Measurements from ENCODE around the gene DNAJC1. TPM values are rescaled to one million over a fixed set of nuclear protein-coding genes. Genes with fewer than 3 reads are reported as not detected.

The DNAJC1 gene
- total RNA-seq, 2 experiments from 2014 or later: 16.8 to 19.3 TPM

DNA sequence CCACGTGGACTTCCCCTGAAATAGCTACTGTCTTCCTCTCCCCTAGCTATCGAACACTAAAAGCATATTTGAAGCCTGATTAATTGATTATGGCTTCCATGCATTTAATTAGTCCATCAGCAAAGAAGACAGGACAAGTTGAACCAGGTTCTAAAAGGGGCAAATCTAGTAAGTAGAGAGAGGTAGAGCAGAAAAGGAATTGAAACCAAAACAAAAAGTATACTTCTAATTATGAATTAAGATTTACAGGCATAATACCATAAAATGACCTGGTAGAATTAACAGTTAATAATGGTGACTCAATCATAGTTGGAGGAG is 393 bp upstream of the DNAJC1 start:
- Histone ChIP-seq H3K9me3 (ENCODE audit: control insufficient read depth in 1 of 2, insufficient read depth in 1 of 2, low read length in 2 of 2) (no peaks in the 10 kb centered on the region), H3K4me1 (ENCODE audit: insufficient read depth, low read length) (peaks cover 12% of the 10 kb centered on the region), H3K36me3 (ENCODE audit: insufficient read depth, low read length) (no peaks in the 10 kb centered on the region), H3K4me3 (ENCODE audit: low read length) (peak overlapping the region; percentile 91), H3K27me3 (ENCODE audit: control insufficient read depth in 1 of 2, insufficient read depth in 2 of 2, low read length in 2 of 2) (no peaks in the 10 kb centered on the region), H3K27ac (ENCODE audit: low read depth in 1 of 2, low read length in 2 of 2) (peak overlapping the region; percentile 36 to 75)
- intact Hi-C loops (cut with DNase I, micrococcal nuclease): loop anchor here (1.0 to 10.0 kb wide), 9 partner anchors 7 to 1431 kb away; partner anchors contain the start of genes BMI1 (in 1 of the 2), MSRB2 (in 1 of the 2) and OTUD1 (in 1 of the 2)
- Mint-ChIP-seq H3K27ac (peak overlapping the region; percentile 84), H3K4me1 (ENCODE audit: low read depth) (peaks cover 27% of the 10 kb centered on the region), H3K9me3 (peaks cover 2% of the 10 kb centered on the region), H3K4me3 (peak overlapping the region; percentile 85), H3K27me3 (no peaks in the 10 kb centered on the region), H3K36me3 (ENCODE audit: low read depth) (peaks cover 7% of the 10 kb centered on the region)
- no peak for ATAC-seq (ENCODE audit: poor library complexity)
- CTCF ChIA-PET: interaction anchor here (0.6 to 3.3 kb wide), 4 partner anchors 10 to 1122 kb away, joined by 3 to 13 read pairs (median 4); no protein-coding TSS in a partner anchor
- TF ChIP-seq, protein P1, sequence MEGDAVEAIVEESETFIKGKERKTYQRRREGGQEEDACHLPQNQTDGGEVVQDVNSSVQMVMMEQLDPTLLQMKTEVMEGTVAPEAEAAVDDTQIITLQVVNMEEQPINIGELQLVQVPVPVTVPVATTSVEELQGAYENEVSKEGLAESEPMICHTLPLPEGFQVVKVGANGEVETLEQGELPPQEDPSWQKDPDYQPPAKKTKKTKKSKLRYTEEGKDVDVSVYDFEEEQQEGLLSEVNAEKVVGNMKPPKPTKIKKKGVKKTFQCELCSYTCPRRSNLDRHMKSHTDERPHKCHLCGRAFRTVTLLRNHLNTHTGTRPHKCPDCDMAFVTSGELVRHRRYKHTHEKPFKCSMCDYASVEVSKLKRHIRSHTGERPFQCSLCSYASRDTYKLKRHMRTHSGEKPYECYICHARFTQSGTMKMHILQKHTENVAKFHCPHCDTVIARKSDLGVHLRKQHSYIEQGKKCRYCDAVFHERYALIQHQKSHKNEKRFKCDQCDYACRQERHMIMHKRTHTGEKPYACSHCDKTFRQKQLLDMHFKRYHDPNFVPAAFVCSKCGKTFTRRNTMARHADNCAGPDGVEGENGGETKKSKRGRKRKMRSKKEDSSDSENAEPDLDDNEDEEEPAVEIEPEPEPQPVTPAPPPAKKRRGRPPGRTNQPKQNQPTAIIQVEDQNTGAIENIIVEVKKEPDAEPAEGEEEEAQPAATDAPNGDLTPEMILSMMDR (IDR thresholded peaks at IDR 0.05): no peak
- no peak for DNase-seq
- POLR2A ChIA-PET: interaction anchor here (0.6 to 3.5 kb wide), 14 partner anchors 10 to 652 kb away, joined by 3 to 31 read pairs (median 7); partner anchors contain the start of genes COMMD3 and MLLT10

DNA sequence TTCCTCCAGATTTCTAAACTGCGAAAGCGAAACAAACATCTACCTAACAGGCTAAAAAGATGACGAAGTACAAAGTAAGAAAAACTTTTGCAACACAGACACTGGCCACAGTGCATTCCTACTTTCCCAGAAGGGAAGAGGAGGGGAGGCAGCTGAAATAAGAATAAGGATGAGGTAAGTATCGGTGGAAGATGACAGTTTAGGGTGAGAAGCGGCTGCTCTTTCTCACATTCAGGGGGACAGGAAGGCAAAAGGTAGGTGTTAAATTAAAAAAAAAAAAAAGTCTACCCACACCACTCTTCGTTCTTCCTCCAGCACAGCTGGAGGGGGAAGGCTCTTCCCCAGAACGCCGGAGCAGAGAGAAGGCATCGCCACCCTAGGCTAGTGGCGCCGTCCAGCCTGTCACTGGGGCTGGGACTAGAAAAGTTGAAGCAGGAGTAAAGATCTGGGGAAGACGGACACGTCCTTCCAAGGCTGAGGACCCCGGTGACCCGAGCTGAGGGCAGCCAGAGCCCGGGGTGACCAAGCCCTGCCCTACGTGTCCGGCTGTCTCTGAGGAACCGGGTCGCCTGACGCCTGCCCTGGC is 846 bp downstream of the DNAJC1 start:
- H3K36me3 ChIP-seq (ENCODE audit: insufficient read depth, low read length): no peaks in the 10 kb centered on the region
- intact Hi-C loops (cut with DNase I, micrococcal nuclease): loop anchor here (1.0 to 10.0 kb wide), 8 partner anchors 9 to 1432 kb away; partner anchors contain the start of genes BMI1 (in 1 of the 2), MSRB2 (in 1 of the 2) and OTUD1 (in 1 of the 2)
- peak overlapping the region; percentile 84 for H3K27ac Mint-ChIP-seq
- H3K4me1 Mint-ChIP-seq (ENCODE audit: low read depth): peaks cover 28% of the 10 kb centered on the region
- peak; percentile 9 for ATAC-seq (ENCODE audit: poor library complexity)
- ChIA-PET CTCF (interaction anchor here (1.2 to 3.3 kb wide), 5 partner anchors 9 to 610 kb away, joined by 3 to 13 read pairs (median 3); no protein-coding TSS in a partner anchor), POLR2A (interaction anchor here (0.9 to 3.5 kb wide), 10 partner anchors 9 to 611 kb away, joined by 3 to 31 read pairs (median 10); partner anchors contain the start of genes COMMD3 and MLLT10)
- peak overlapping the region; percentile 91 for H3K4me3 ChIP-seq (ENCODE audit: low read length)
- H3K27me3 ChIP-seq (ENCODE audit: control insufficient read depth in 1 of 2, insufficient read depth in 2 of 2, low read length in 2 of 2): no peaks in the 10 kb centered on the region
- H3K9me3 ChIP-seq (ENCODE audit: control insufficient read depth in 1 of 2, insufficient read depth in 1 of 2, low read length in 2 of 2): no peaks in the 10 kb centered on the region
- H3K4me1 ChIP-seq (ENCODE audit: insufficient read depth, low read length): peaks cover 12% of the 10 kb centered on the region
- H3K36me3 Mint-ChIP-seq (ENCODE audit: low read depth): peaks cover 7% of the 10 kb centered on the region
- peak in 6 of 14 experiments; percentile 5 to 66 (median 48) for DNase-seq
- TF ChIP-seq, protein P1 (IDR thresholded peaks at IDR 0.05): no peak
- H3K4me3 Mint-ChIP-seq: peak overlapping the region; percentile 95
- peaks cover 2% of the 10 kb centered on the region for H3K9me3 Mint-ChIP-seq
- no peaks in the 10 kb centered on the region for H3K27me3 Mint-ChIP-seq
- peak overlapping the region; percentile 75 to 79 for H3K27ac ChIP-seq (ENCODE audit: low read depth in 1 of 2, low read length in 2 of 2)

DNA sequence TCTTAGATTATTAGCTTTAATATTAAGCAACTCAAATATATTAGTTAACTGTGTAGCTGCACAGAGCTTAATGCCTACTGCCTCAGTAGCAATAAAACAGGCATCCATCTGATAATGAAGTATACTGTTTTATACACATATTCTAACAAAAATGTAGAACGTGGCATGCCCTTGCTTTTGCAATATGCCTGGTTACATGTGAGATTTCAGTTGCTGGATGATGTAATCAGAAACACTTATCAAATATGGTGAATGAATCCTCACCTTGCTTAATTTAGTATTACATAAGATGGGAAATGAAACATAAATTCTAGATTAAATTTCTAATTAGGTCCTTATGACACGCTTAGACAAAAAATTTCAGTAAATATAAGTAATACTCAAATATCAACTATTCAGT is 8.0 kb downstream of the DNAJC1 start:
- H3K4me1 Mint-ChIP-seq (ENCODE audit: low read depth): peaks cover 22% of the 10 kb centered on the region
- ChIA-PET CTCF (no interaction called here), POLR2A (no interaction called here)
- no peak for DNase-seq
- H3K4me3 ChIP-seq (ENCODE audit: low read length): no peak overlapping the region
- TF ChIP-seq, protein P1 (IDR thresholded peaks at IDR 0.05): no peak
- no peaks in the 10 kb centered on the region for H3K27me3 ChIP-seq (ENCODE audit: control insufficient read depth in 1 of 2, insufficient read depth in 2 of 2, low read length in 2 of 2)
- H3K27me3 Mint-ChIP-seq: no peaks in the 10 kb centered on the region
- intact Hi-C loops (cut with DNase I, micrococcal nuclease): loop anchor here (2.0 to 5.0 kb wide), 4 partner anchors 498 to 993 kb away; no protein-coding TSS in a partner anchor
- H3K9me3 Mint-ChIP-seq: no peaks in the 10 kb centered on the region
- H3K4me3 Mint-ChIP-seq: no peak overlapping the region
- H3K4me1 ChIP-seq (ENCODE audit: insufficient read depth, low read length): peaks cover 3% of the 10 kb centered on the region
- H3K9me3 ChIP-seq (ENCODE audit: control insufficient read depth in 1 of 2, insufficient read depth in 1 of 2, low read length in 2 of 2): no peaks in the 10 kb centered on the region
- H3K27ac ChIP-seq (ENCODE audit: low read depth in 1 of 2, low read length in 2 of 2): no peak overlapping the region
- no peak overlapping the region for H3K27ac Mint-ChIP-seq
- ATAC-seq (ENCODE audit: poor library complexity): no peak
- H3K36me3 Mint-ChIP-seq (ENCODE audit: low read depth): no peaks in the 10 kb centered on the region
- H3K36me3 ChIP-seq (ENCODE audit: insufficient read depth, low read length): no peaks in the 10 kb centered on the region

Data from CD4-positive, alpha-beta T cell (primary cell).